PC-9 (cell line): ENCODE measurements around the gene STXBP2. TPM values are rescaled to one million over a fixed set of nuclear protein-coding genes. Genes with fewer than 3 reads are reported as not detected.
A peak's percentile ranks its signal among the peaks of the same experiment; 100 is the strongest.

Source experiments
- BruUV-seq: library from RNA; stranded (reverse); fragments of 400-500 nt; replicated peaks from 2 replicates; lab custom pipeline; 2021; lab: Mats Ljungman, UMichigan
- CTCF ChIA-PET: fragments of 300-600 bp; sonication (Branson Sonifier 250); formaldehyde crosslinking; loops from one replicate; lab custom pipeline; 2022; ENCODE audit warnings: antibody characterized with exemption; lab: Charles Lee
- POLR2A ChIA-PET: fragments of 300-600 bp; sonication (Branson Sonifier 250); formaldehyde crosslinking; loops from one replicate; lab custom pipeline; 2022; ENCODE audit warnings: antibody characterized with exemption; ENCODE audit not compliant: unreplicated experiment; lab: Charles Lee
- DNase-seq, 2 experiments: peaks; one replicate each; pipeline versions ENCODE4 v3.0.0 to v3.0.0-alpha.2; 2015 to 2022; ENCODE audit warnings: mixed read lengths in 1 of 2
- H2AFZ ChIP-seq: fragments of 200-600 bp; sonication (generic); 2 replicates; pipeline ENCODE4 v1.8.1; 2017; ENCODE audit warnings: antibody characterized with exemption
- H3F3A ChIP-seq: fragments of 200-600 bp; sonication (generic); 2 replicates; pipeline ENCODE4 v1.8.1; 2017; ENCODE audit warnings: antibody characterized with exemption, mild to moderate bottlenecking, low read depth; ENCODE audit not compliant: insufficient read depth
- H3K27ac ChIP-seq: fragments of 200-600 bp; sonication (generic); 2 replicates; pipeline ENCODE4 v1.6.1; 2016; ENCODE audit warnings: mixed run types
- H3K27me3 ChIP-seq: fragments of 200-600 bp; sonication (generic); 2 replicates; pipeline ENCODE4 v1.6.1; 2016; ENCODE audit warnings: low read depth, mixed run types; ENCODE audit not compliant: insufficient read depth
- H3K36me3 ChIP-seq: fragments of 200-600 bp; sonication (generic); 2 replicates; pipeline ENCODE4 v1.6.1; 2016; ENCODE audit warnings: low read depth, mixed run types
- H3K4me1 ChIP-seq: fragments of 200-600 bp; sonication (generic); replicated peaks from 2 replicates; pipeline ENCODE4 v1.6.1; 2016; ENCODE audit warnings: mixed run types; ENCODE audit not compliant: insufficient read depth
- H3K4me2 ChIP-seq: fragments of 200-600 bp; sonication (generic); 2 replicates; pipeline ENCODE4 v1.6.1; 2017; ENCODE audit warnings: mixed run types
- H3K4me3 ChIP-seq: fragments of 200-600 bp; sonication (generic); 2 replicates; pipeline ENCODE4 v1.6.1; 2016; ENCODE audit warnings: mixed run types
- H3K79me2 ChIP-seq: fragments of 200-600 bp; sonication (generic); 2 replicates; pipeline ENCODE4 v1.6.1; 2017; ENCODE audit warnings: low read depth, mixed run types
- H3K9me2 ChIP-seq: fragments of 200-600 bp; sonication (generic); 2 replicates; pipeline ENCODE4 v1.8.1; 2017; ENCODE audit warnings: mild to moderate bottlenecking; ENCODE audit not compliant: insufficient read depth
- H3K9me3 ChIP-seq: fragments of 200-600 bp; sonication (generic); 2 replicates; pipeline ENCODE4 v1.8.1; 2016; ENCODE audit warnings: low read depth; ENCODE audit not compliant: insufficient read depth
- H4K20me1 ChIP-seq: fragments of 200-600 bp; sonication (generic); 2 replicates; pipeline ENCODE4 v1.8.1; 2017; ENCODE audit not compliant: insufficient read depth
- EZH2 ChIP-seq: fragments of 200-600 bp; sonication (generic); IDR thresholded peaks from 2 replicates; pipeline ENCODE4 v1.8.0; 2017; ENCODE audit warnings: antibody characterized with exemption, low read depth
- intact Hi-C: fragments of 100-400 bp; cut with micrococcal nuclease; formaldehyde crosslinking; loops from one replicate; pipeline ENCODE4 v1.10.0; 2022; ENCODE audit not compliant: unreplicated experiment
- total RNA-seq: library from RNA; stranded (reverse); gene quantifications from 2 replicates; pipeline ENCODE4 v1.2.3, GENCODE V29; 2021
- TF ChIP-seq, protein P1 (sequence below): fragments of 200-600 bp; sonication (generic); conservative IDR thresholded peaks from 2 replicates; pipeline ENCODE4 v1.6.1; 2017; ENCODE audit warnings: mixed run types, antibody characterized with exemption, mild to moderate bottlenecking, moderate library complexity

STXBP2 gene
- total RNA-seq, 1 experiment from 2014 or later, result 148 TPM

DNA sequence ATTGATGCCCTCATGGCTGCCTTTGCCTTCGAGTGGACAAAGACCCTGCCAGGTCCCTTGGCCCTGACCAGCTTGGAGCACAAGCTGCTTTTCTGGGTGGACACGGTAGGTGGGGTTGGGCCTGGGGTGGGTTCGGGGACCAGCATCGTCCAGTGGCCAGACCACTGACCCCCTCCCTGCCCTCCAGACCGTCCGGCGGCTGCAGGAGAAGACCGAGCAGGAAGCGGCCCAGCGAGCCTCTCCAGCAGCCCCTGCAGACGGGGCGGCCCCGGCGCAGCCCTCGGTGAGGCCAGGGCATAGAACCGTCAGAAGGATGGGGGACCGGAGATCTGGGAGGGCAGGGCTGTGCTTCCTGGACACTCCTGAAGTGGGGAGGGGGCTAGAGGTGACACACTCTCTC is 30.6 kb upstream of the STXBP2 start:
- no TSS peak for BruUV-seq
- Histone ChIP-seq H4K20me1 (peaks cover 21% of the 10 kb centered on the region; the same call in 1 of the 2 replicates), H2AFZ (no peak overlapping the region), H3K9me2 (no peaks in the 10 kb centered on the region), H3F3A (peaks cover 31% of the 10 kb centered on the region; the same call in 1 of the 2 replicates), H3K4me2 (no peak overlapping the region), H3K36me3 (no peaks in the 10 kb centered on the region; the same call in 1 of the 2 replicates), H3K27ac (no peak overlapping the region), H3K9me3 (no peaks in the 10 kb centered on the region), H3K27me3 (no peaks in the 10 kb centered on the region), H3K4me3 (no peak overlapping the region), H3K4me1 (no peaks in the 10 kb centered on the region), H3K79me2 (peaks cover 8% of the 10 kb centered on the region; the same call in 1 of the 2 replicates)
- ChIA-PET CTCF (interaction anchor here (0.6 to 1.3 kb wide), 2 partner anchors 38 to 317 kb away, joined by 5 to 12 read pairs; no protein-coding TSS in a partner anchor), POLR2A (no interaction called here)
- intact Hi-C loops, result no loop called here
- DNase-seq, result no peak
- TF ChIP-seq, protein P1, sequence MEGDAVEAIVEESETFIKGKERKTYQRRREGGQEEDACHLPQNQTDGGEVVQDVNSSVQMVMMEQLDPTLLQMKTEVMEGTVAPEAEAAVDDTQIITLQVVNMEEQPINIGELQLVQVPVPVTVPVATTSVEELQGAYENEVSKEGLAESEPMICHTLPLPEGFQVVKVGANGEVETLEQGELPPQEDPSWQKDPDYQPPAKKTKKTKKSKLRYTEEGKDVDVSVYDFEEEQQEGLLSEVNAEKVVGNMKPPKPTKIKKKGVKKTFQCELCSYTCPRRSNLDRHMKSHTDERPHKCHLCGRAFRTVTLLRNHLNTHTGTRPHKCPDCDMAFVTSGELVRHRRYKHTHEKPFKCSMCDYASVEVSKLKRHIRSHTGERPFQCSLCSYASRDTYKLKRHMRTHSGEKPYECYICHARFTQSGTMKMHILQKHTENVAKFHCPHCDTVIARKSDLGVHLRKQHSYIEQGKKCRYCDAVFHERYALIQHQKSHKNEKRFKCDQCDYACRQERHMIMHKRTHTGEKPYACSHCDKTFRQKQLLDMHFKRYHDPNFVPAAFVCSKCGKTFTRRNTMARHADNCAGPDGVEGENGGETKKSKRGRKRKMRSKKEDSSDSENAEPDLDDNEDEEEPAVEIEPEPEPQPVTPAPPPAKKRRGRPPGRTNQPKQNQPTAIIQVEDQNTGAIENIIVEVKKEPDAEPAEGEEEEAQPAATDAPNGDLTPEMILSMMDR, result no peak
- TF ChIP-seq EZH2, result no peak

DNA sequence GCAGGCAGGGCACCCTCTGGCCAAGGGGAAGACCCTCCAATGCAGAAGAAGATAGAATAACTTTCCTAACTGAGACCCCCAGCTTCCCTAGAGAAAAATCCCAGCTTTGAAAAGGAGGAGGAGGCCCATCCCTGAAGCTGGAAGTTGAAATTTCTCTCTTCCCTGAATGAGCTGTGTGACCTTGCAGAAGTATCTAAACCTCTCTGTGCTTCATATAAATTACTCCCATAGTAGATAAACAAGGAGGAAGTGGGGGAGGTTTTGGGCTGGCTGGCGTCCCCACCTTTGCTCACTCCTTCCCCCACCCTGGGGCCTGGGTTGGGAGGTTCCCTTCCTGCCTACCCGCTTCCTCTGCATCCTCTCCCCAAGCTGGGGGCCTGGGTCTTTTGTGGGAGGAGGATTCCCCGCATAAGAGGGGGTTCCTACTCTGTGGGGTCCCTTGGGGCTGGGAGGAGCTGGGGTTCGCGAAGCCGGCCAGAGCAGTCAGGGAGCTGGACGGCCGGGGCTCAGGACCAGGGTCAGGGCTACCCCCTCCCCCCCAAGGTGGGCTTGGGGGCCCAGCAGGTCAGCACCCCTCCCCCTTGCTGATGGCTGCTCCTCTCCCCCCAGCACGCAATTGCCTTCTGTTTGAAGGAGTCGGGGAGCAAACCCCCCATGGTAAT is 29.6 kb upstream of the STXBP2 start:
- Histone ChIP-seq H3K9me3 (no peaks in the 10 kb centered on the region), H3K27ac (no peak overlapping the region), H3K9me2 (no peaks in the 10 kb centered on the region), H3K79me2 (0 out of 2 replicates have a peak, but pooled peaks cover under 1% of the 10 kb centered on the region), H2AFZ (no peak overlapping the region), H3F3A (peaks cover 30% of the 10 kb centered on the region; the same call in 1 of the 2 replicates), H3K4me3 (no peak overlapping the region), H3K4me1 (no peaks in the 10 kb centered on the region), H3K4me2 (no peak overlapping the region), H3K27me3 (no peaks in the 10 kb centered on the region), H4K20me1 (peaks cover 21% of the 10 kb centered on the region; the same call in 1 of the 2 replicates), H3K36me3 (no peaks in the 10 kb centered on the region; the same call in 1 of the 2 replicates)
- ChIA-PET POLR2A (no interaction called here), CTCF (no interaction called here)
- no peak for DNase-seq
- TF ChIP-seq EZH2, result no peak
- TF ChIP-seq, protein P1, result no peak
- intact Hi-C loops, result no loop called here
- BruUV-seq, result no TSS peak

DNA sequence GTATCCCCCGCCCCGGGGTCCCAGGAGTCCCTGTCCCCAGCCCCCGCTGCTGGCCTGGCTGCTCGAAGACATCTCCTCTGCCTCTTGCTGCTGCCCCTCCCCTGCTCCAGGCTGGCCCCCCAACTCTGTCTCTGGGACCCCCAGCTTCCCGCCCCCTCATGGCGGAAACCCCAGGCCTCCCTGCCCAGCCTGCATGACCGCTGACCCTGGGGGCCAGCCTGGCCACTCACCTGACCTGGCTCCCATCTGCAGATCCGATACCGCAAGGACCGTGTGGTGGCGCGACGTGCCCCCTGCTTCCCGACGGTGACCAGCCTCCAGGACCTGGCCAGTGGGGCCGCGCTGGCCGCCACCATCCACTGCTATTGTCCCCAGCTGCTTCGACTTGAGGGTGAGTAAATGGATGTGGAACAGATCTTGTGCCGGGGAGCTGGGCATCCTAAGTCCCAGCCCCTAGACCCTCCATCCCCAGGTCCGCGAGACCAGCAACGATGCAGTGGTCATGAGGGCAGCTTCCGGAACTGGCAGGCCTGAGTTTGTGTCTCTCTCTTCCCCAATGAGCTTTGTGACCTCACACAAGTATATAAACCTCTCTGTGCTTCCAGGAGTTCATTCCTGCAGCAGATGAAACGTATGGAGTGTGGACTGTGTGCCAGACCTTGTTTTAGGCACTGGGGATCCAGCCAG is 28.9 kb upstream of the STXBP2 start:
- CTCF ChIA-PET, result interaction anchor here (0.6 kb wide), 1 partner anchor 472 kb away, joined by 5 read pairs; no protein-coding TSS in a partner anchor
- no peaks in the 10 kb centered on the region for H3K79me2 ChIP-seq

More for the DNA sequence above, 28.9 kb upstream of the STXBP2 start:
- H3K9me2 ChIP-seq, result no peaks in the 10 kb centered on the region
- H3F3A ChIP-seq, result peaks cover 29% of the 10 kb centered on the region; the same call in 1 of the 2 replicates
- no peaks in the 10 kb centered on the region for H3K4me1 ChIP-seq
- intact Hi-C loops, result no loop called here
- no peaks in the 10 kb centered on the region for H3K9me3 ChIP-seq
- H3K4me3 ChIP-seq, result no peak overlapping the region
- no peaks in the 10 kb centered on the region for H3K27me3 ChIP-seq
- BruUV-seq, result no TSS peak
- peaks cover 19% of the 10 kb centered on the region; the same call in 1 of the 2 replicates for H4K20me1 ChIP-seq
- TF ChIP-seq, protein P1, result no peak
- TF ChIP-seq EZH2, result no peak
- no peaks in the 10 kb centered on the region; the same call in 1 of the 2 replicates for H3K36me3 ChIP-seq
- peak in 1 of 2 experiments; percentile 12 for DNase-seq
- no peak overlapping the region for H3K4me2 ChIP-seq
- no peak overlapping the region for H2AFZ ChIP-seq
- POLR2A ChIA-PET, result no interaction called here
- H3K27ac ChIP-seq, result no peak overlapping the region
